Right lobe of liver (tissue), 4 donors: ENCODE results near the gene GPX7.

Experiments
- POLR2A ChIP-seq: fragments of 450-650 bp; IDR thresholded peaks from one replicate; pipeline ENCODE4 v1.6.1; 2017; ENCODE audit warnings: antibody characterized with exemption, mild to moderate bottlenecking
- TF ChIP-seq, protein P1 (sequence below), 4 donors: fragments of 200-600 bp in 3 of 4; fragments of 450-650 bp in 1 of 4; IDR thresholded peaks; one replicate each; pipeline versions ENCODE4 v1.5.1 to v1.8.0; 2016 to 2022; ENCODE audit warnings: antibody characterized with exemption in 4 of 4, mild to moderate bottlenecking in 2 of 4
- donor health status: DM: no; HTN: no; CAD: no.
- donor health status: DM: no; HTN: no; CAD: no.
- donor health status: DM: no; HTN: yes; CAD: no.

DNA sequence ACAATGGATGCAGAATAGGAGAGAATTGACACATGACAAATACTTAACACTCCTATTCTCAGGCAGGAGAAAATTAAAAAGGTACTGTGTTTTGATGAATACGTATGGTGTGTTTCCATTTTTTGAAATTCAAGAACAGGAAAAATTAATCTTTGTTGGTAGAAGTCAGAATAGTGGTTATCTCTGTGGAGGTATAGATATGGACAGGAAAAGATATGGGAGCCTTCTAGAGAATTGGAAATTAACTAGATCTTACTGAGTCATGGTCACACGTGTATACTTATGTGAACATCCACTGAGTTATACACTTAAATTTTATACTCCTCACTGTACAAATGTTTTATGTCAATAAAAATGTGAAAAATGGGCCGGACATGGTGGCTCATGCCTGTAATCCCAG, 39.4 kb upstream of the GPX7 start:
- TF ChIP-seq, protein P1, sequence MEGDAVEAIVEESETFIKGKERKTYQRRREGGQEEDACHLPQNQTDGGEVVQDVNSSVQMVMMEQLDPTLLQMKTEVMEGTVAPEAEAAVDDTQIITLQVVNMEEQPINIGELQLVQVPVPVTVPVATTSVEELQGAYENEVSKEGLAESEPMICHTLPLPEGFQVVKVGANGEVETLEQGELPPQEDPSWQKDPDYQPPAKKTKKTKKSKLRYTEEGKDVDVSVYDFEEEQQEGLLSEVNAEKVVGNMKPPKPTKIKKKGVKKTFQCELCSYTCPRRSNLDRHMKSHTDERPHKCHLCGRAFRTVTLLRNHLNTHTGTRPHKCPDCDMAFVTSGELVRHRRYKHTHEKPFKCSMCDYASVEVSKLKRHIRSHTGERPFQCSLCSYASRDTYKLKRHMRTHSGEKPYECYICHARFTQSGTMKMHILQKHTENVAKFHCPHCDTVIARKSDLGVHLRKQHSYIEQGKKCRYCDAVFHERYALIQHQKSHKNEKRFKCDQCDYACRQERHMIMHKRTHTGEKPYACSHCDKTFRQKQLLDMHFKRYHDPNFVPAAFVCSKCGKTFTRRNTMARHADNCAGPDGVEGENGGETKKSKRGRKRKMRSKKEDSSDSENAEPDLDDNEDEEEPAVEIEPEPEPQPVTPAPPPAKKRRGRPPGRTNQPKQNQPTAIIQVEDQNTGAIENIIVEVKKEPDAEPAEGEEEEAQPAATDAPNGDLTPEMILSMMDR (IDR thresholded peaks at IDR 0.05) = no peak
- TF ChIP-seq POLR2A = no peak
